Loucy (cell line): ENCODE data around the gene EVA1B.

ENCODE experiments used
- CTCF ChIP-seq: fragments of 200-600 bp; sonication (generic); conservative IDR thresholded peaks from 2 replicates; pipeline ENCODE4 v1.5.1; 2014; ENCODE audit warnings: mild to moderate bottlenecking, antibody characterized with exemption, low read length
- EZH2phosphoT487 ChIP-seq: fragments of 200-600 bp; IDR thresholded peaks from 2 replicates; pipeline ENCODE4 v1.6.1; 2018; ENCODE audit warnings: antibody characterized with exemption, mild to moderate bottlenecking, moderate library complexity, borderline replicate concordance

DNA sequence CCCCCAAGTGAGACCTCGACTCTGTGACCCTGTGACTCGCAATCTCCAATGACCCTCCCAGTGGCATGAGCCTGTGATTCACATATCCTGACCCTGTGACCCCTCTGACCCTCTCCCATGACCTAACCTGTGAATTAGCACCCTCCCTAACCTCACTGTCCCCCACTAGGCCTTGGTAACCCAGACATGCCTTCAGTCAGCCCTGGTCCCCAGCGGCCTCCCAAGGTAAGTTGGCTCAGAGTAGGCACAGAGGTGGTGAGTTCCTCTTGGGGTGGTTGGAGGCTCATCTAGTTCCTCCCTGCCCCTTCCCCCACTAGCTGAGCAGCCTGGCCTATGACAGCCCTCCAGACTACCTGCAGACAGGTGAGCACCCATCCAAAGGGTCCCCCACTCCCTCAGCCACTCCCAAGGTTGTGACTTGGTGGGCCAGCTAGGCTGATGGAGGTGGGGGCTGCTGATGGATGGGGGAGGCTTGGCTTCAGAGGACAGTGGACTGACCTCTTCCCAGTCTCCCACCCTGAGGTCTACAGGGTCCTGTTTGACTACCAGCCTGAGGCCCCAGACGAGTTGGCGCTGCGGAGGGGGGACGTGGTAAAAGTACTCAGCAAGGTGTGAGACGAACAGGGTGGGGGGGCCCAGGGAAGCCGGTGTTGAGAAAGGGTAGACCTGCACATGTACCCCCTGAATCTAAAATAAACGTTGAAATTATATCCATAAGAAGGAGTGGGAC lies 15.7 kb downstream of the EVA1B start:
- TF ChIP-seq CTCF (no peak), EZH2phosphoT487 (no peak)
